HL-60 (cell line): ENCODE measurements around the gene PSTK.

Source experiments
- GABPA ChIP-seq: IDR thresholded peaks from 2 replicates; pipeline ENCODE4 v1.6.1; 2012; ENCODE audit warnings: low read depth
- POLR2AphosphoS5 ChIP-seq: IDR thresholded peaks from 2 replicates; pipeline ENCODE4 v1.6.1; 2012; ENCODE audit warnings: low read depth
- SPI1 ChIP-seq: IDR thresholded peaks from 2 replicates; pipeline ENCODE4 v1.6.1; 2012; ENCODE audit warnings: low read depth, mild to moderate bottlenecking, borderline replicate concordance
- TF ChIP-seq, protein P1 (sequence below): IDR thresholded peaks from one replicate; pipeline ENCODE4 v1.5.1; 2011; ENCODE audit warnings: low read length, control low read depth, inconsistent platforms; ENCODE audit not compliant: insufficient read depth
- TF ChIP-seq, protein P2 (sequence below): IDR thresholded peaks from 2 replicates; pipeline ENCODE4 v1.6.1; 2012; ENCODE audit warnings: low read depth; ENCODE audit not compliant: insufficient replicate concordance

DNA sequence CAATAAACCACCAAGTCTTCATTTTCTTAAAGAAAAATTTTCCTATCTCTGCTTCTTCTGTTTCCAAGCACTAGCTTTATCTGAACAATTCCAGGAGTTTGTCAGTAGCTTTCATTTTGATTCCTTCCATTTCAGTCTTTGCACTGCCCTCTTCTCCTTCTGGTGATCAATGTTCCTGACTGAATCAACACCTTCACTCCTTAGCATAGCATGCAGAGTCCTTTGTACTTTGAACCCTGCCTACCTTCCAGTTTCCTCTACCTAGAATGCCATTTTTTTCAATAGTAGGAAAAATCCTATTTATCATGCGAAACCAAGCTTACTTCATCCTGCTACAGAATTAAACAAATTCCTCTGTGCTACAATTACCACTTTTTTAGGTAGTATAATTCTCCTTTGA, 24.3 kb upstream of the PSTK start:
- TF ChIP-seq POLR2AphosphoS5 (no peak), GABPA (no peak), SPI1 (no peak)
- TF ChIP-seq, protein P1, sequence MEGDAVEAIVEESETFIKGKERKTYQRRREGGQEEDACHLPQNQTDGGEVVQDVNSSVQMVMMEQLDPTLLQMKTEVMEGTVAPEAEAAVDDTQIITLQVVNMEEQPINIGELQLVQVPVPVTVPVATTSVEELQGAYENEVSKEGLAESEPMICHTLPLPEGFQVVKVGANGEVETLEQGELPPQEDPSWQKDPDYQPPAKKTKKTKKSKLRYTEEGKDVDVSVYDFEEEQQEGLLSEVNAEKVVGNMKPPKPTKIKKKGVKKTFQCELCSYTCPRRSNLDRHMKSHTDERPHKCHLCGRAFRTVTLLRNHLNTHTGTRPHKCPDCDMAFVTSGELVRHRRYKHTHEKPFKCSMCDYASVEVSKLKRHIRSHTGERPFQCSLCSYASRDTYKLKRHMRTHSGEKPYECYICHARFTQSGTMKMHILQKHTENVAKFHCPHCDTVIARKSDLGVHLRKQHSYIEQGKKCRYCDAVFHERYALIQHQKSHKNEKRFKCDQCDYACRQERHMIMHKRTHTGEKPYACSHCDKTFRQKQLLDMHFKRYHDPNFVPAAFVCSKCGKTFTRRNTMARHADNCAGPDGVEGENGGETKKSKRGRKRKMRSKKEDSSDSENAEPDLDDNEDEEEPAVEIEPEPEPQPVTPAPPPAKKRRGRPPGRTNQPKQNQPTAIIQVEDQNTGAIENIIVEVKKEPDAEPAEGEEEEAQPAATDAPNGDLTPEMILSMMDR, result no peak
- TF ChIP-seq, protein P2, sequence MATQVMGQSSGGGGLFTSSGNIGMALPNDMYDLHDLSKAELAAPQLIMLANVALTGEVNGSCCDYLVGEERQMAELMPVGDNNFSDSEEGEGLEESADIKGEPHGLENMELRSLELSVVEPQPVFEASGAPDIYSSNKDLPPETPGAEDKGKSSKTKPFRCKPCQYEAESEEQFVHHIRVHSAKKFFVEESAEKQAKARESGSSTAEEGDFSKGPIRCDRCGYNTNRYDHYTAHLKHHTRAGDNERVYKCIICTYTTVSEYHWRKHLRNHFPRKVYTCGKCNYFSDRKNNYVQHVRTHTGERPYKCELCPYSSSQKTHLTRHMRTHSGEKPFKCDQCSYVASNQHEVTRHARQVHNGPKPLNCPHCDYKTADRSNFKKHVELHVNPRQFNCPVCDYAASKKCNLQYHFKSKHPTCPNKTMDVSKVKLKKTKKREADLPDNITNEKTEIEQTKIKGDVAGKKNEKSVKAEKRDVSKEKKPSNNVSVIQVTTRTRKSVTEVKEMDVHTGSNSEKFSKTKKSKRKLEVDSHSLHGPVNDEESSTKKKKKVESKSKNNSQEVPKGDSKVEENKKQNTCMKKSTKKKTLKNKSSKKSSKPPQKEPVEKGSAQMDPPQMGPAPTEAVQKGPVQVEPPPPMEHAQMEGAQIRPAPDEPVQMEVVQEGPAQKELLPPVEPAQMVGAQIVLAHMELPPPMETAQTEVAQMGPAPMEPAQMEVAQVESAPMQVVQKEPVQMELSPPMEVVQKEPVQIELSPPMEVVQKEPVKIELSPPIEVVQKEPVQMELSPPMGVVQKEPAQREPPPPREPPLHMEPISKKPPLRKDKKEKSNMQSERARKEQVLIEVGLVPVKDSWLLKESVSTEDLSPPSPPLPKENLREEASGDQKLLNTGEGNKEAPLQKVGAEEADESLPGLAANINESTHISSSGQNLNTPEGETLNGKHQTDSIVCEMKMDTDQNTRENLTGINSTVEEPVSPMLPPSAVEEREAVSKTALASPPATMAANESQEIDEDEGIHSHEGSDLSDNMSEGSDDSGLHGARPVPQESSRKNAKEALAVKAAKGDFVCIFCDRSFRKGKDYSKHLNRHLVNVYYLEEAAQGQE, result no peak
